ENCODE data around the gene CHAMP1.

Gene CHAMP1

GRCh38 chr13:114296902-114297301 is 17.4 kb upstream of the CHAMP1 start:
- no peak for DNase-seq (ENCODE audit: low read depth in 2 of 2, low spot score in 1 of 2)

- no peak for DNase-seq (ENCODE audit: low read depth in 2 of 2, low spot score in 1 of 2)
Observed at GRCh38 chr13:114298866-114299265, 15.4 kb upstream of the CHAMP1 start.

GRCh38 chr13:114299604-114300305 is 14.5 kb upstream of the CHAMP1 start:
- no peak for DNase-seq (ENCODE audit: low read depth in 2 of 2, low spot score in 1 of 2)

- no peak for DNase-seq (ENCODE audit: low read depth in 2 of 2, low spot score in 1 of 2)
Observed at GRCh38 chr13:114303700-114304327, 10.5 kb upstream of the CHAMP1 start.

GRCh38 chr13:114304346-114305034 is 9.8 kb upstream of the CHAMP1 start:
- no peak for DNase-seq (ENCODE audit: low read depth in 2 of 2, low spot score in 1 of 2)

- no peak for DNase-seq (ENCODE audit: low read depth in 2 of 2, low spot score in 1 of 2)
Observed at GRCh38 chr13:114309086-114309485, 5.2 kb upstream of the CHAMP1 start.

GRCh38 chr13:114309806-114310410 is 4.4 kb upstream of the CHAMP1 start:
- no peak for DNase-seq (ENCODE audit: low read depth in 2 of 2, low spot score in 1 of 2)

GRCh38 chr13:114310956-114311355 is 3.3 kb upstream of the CHAMP1 start:
- no peak for DNase-seq (ENCODE audit: low read depth in 2 of 2, low spot score in 1 of 2)

- no peak for DNase-seq (ENCODE audit: low read depth in 2 of 2, low spot score in 1 of 2)
Observed at GRCh38 chr13:114311387-114311786, 2.9 kb upstream of the CHAMP1 start.

GRCh38 chr13:114311908-114312307 is 2.4 kb upstream of the CHAMP1 start:
- DNase-seq (ENCODE audit: low read depth in 2 of 2, low spot score in 1 of 2), result no peak

- no peak for DNase-seq (ENCODE audit: low read depth in 2 of 2, low spot score in 1 of 2)
Observed at GRCh38 chr13:114313061-114313860, 1.0 kb upstream of the CHAMP1 start.

GRCh38 chr13:114315074-114315785 is 927 bp downstream of the CHAMP1 start:
- DNase-seq (ENCODE audit: low read depth in 2 of 2, low spot score in 1 of 2), result no peak

- DNase-seq (ENCODE audit: low read depth in 2 of 2, low spot score in 1 of 2), result no peak
Observed at GRCh38 chr13:114318624-114319023, 4.3 kb downstream of the CHAMP1 start.

GRCh38 chr13:114319441-114319913 is 5.2 kb downstream of the CHAMP1 start:
- DNase-seq (ENCODE audit: low read depth in 2 of 2, low spot score in 1 of 2), result no peak

- no peak for DNase-seq (ENCODE audit: low read depth in 2 of 2, low spot score in 1 of 2)
Observed at GRCh38 chr13:114320065-114320464, 5.8 kb downstream of the CHAMP1 start.

- no peak for DNase-seq (ENCODE audit: low read depth in 2 of 2, low spot score in 1 of 2)
Observed at GRCh38 chr13:114321256-114321655, 7.0 kb downstream of the CHAMP1 start.

- no peak for DNase-seq (ENCODE audit: low read depth in 2 of 2, low spot score in 1 of 2)
Observed at GRCh38 chr13:114323349-114323748, 9.0 kb downstream of the CHAMP1 start.

GRCh38 chr13:114324334-114324733 is 10.0 kb downstream of the CHAMP1 start:
- DNase-seq (ENCODE audit: low read depth in 2 of 2, low spot score in 1 of 2), result no peak

- DNase-seq (ENCODE audit: low read depth in 2 of 2, low spot score in 1 of 2), result no peak
Observed at GRCh38 chr13:114325729-114326128, 11.4 kb downstream of the CHAMP1 start.

GRCh38 chr13:114328034-114328433 is 13.7 kb downstream of the CHAMP1 start:
- DNase-seq (ENCODE audit: low read depth in 2 of 2, low spot score in 1 of 2), result no peak
